HEK293T (cell line): Measurements from ENCODE around the gene GATA3.

ENCODE experiments used
- CTCF ChIA-PET: fragments of 350-600 bp; formaldehyde crosslinking; extraction: SDS; loops from one replicate; lab custom pipeline; 2021; ENCODE audit warnings: antibody characterized with exemption, inconsistent platforms; lab: Yijun Ruan, JAX
- POLR2A ChIA-PET: fragments of 350-600 bp; formaldehyde crosslinking; extraction: SDS; loops from one replicate; lab custom pipeline; 2020; ENCODE audit warnings: antibody characterized with exemption, inconsistent platforms; lab: Yijun Ruan, JAX
- DNase-seq: peaks from one replicate; pipeline ENCODE4 v3.0.0; 2012; ENCODE audit warnings: mixed read lengths; ENCODE audit errors: extremely low spot score
- ARNT ChIP-seq: fragments of 450-650 bp; IDR thresholded peaks from 2 replicates; pipeline ENCODE4 v1.6.1; 2017; ENCODE audit warnings: mild to moderate bottlenecking
- BHLHE40 ChIP-seq: fragments of 450-650 bp; IDR thresholded peaks from 2 replicates; pipeline ENCODE4 v1.6.1; 2016; ENCODE audit warnings: mild to moderate bottlenecking, moderate library complexity, borderline replicate concordance
- CTBP1 ChIP-seq: fragments of 450-650 bp; IDR thresholded peaks from 2 replicates; pipeline ENCODE4 v1.6.1; 2016; ENCODE audit warnings: borderline replicate concordance
- ELF4 ChIP-seq: fragments of 450-650 bp; IDR thresholded peaks from 2 replicates; pipeline ENCODE4 v1.6.1; 2017; ENCODE audit warnings: antibody characterized with exemption
- FOXA1 ChIP-seq: fragments of 450-650 bp; IDR thresholded peaks from 2 replicates; pipeline ENCODE4 v1.6.1; 2016; ENCODE audit warnings: mild to moderate bottlenecking
- FOXK2 ChIP-seq: fragments of 450-650 bp; IDR thresholded peaks from 2 replicates; pipeline ENCODE4 v1.6.1; 2016; ENCODE audit warnings: mild to moderate bottlenecking
- FOXM1 ChIP-seq: fragments of 450-650 bp; IDR thresholded peaks from 2 replicates; pipeline ENCODE4 v1.6.1; 2017; ENCODE audit warnings: mild to moderate bottlenecking, borderline replicate concordance
- HDGF ChIP-seq: fragments of 450-650 bp; IDR thresholded peaks from 2 replicates; pipeline ENCODE4 v1.6.1; 2017; ENCODE audit warnings: antibody characterized with exemption, borderline replicate concordance
- L3MBTL2 ChIP-seq: fragments of 450-650 bp; conservative IDR thresholded peaks from 2 replicates; pipeline ENCODE4 v1.6.1; 2016; ENCODE audit warnings: mild to moderate bottlenecking
- LEF1 ChIP-seq: fragments of 450-650 bp; IDR thresholded peaks from 2 replicates; pipeline ENCODE4 v1.6.1; 2017; ENCODE audit warnings: mild to moderate bottlenecking, borderline replicate concordance
- NFRKB ChIP-seq: fragments of 450-650 bp; IDR thresholded peaks from 2 replicates; pipeline ENCODE4 v1.6.1; 2016; ENCODE audit warnings: mild to moderate bottlenecking, moderate library complexity
- SP1 ChIP-seq: fragments of 450-650 bp; IDR thresholded peaks from 2 replicates; pipeline ENCODE4 v1.6.1; 2017
- SUZ12 ChIP-seq: fragments of 450-650 bp; IDR thresholded peaks from 2 replicates; pipeline ENCODE4 v1.6.1; 2016; ENCODE audit warnings: mild to moderate bottlenecking
- TARDBP ChIP-seq: fragments of 450-650 bp; IDR thresholded peaks from 2 replicates; pipeline ENCODE4 v1.6.1; 2016
- ZNF384 ChIP-seq: fragments of 450-650 bp; IDR thresholded peaks from 2 replicates; pipeline ENCODE4 v1.6.1; 2016
- TF ChIP-seq, protein P1 (sequence below): fragments of 450-650 bp; IDR thresholded peaks from 2 replicates; pipeline ENCODE4 v1.6.1; 2016

GATA3 gene

DNA sequence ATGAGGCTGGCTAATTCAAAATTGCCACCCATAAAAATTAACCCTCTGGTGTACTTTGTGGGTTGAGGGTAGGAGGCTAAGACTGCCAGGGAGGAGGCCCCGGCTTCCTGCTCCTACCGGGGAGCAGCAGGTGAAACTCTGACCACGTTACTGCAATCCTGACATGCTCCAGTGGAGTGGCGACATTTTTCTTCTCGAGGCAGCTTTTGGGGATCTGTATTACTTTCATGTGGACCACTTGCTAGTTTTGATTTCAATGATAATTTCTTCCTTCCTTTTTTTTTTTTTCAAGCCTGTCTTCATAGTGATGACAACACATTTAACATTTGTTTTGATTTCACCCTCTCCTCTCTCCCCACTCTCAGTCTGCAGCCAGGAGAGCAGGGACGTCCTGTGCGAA, 14.6 kb downstream of the GATA3 start:
- no peak for TF ChIP-seq FOXA1
- no peak for DNase-seq
- CTCF ChIA-PET = no interaction called here
- POLR2A ChIA-PET = no interaction called here

DNA sequence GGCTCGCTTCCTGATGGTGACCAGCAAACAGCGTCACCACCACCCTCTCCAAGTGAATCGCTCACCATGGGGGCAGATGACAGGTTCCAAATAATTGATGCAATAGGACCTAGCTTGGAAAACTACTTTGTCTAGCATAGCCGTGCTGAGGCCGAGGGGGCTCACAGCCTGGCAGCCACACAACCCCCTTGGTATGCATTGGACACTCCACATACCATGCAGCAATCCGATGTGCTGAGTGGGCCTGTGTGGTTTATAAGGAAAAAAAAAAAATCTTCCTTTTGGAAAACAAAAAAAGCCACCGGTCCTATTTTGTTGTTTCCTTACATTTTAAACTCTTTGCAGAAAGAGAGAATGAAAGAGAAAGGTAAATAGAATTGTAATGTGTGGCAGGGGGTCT, 15.1 kb downstream of the GATA3 start:
- no peak for TF ChIP-seq ARNT
- no peak for DNase-seq
- CTCF ChIA-PET = no interaction called here
- POLR2A ChIA-PET = no interaction called here

DNA sequence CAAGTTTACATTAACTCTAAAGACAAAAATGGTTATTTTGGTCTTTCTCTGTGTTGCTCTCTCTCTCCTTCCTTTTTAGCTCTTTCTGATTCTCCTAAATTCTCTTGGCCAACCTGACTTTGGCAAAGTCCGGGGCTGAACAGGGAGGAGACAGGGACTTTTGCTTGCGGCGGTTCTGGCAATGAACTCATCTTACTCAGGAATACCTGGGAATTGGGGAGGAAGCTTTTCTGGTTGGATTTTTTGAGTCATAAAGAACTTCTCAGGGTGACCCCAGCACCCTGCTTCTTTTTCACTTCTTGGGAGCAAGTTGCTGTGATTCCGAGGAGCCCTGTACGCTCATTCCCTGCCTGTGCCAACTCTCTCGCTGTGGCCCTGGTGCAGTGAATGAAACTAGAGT, 16.0 kb downstream of the GATA3 start:
- CTCF ChIA-PET = no interaction called here
- POLR2A ChIA-PET = no interaction called here
- TF ChIP-seq L3MBTL2 (no peak), HDGF (no peak)
- DNase-seq = no peak

DNA sequence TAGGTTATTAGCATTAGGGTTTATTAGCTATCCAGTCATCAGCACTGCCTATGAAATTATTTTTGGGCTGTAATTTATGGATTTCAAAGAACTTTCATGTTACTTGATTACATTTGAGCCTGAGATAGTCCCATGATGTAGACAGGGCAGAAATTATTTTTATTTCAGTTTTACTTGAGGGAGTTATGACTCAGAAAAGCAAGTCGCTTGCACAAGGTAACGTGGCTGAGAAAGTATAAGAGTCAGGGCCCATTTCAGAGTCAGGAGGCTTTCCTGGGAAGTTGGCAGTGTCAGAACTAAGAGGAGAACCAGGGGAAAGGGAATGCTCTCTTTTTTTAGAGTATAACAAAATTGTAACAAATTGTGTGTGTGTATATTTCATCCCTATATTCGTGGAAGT, 16.5 kb downstream of the GATA3 start:
- ChIA-PET POLR2A (interaction anchor here (1.7 kb wide), 1 partner anchor 12 kb away, joined by 5 read pairs; no protein-coding TSS in a partner anchor), CTCF (no interaction called here)
- no peak for DNase-seq
- TF ChIP-seq BHLHE40 = no peak
- TF ChIP-seq SUZ12 = no peak
- TF ChIP-seq ARNT = no peak
- no peak for TF ChIP-seq FOXK2
- no peak for TF ChIP-seq CTBP1
- TF ChIP-seq ZNF384 = no peak
- no peak for TF ChIP-seq HDGF
- TF ChIP-seq FOXM1 = no peak

DNA sequence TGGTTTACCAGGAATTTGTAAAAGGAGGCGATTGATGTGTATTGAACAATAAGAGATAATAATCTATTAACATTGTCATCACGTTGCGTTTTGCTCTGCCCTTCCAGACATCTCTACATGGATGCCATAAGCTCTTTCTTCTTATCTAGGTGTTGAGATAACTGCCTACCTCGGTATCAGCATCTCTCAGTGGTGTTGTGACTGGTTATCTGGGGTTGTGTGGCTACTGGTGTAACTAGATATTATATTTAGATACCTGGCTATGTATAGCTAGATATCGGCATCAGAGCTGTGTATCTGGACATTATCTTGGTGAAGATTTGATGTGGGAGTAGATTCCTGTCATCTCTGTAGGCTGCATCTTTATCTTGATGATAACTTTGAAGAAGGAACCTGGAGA, 17.2 kb downstream of the GATA3 start:
- no peak for DNase-seq
- ChIA-PET POLR2A (interaction anchor here (1.7 kb wide), 1 partner anchor 12 kb away, joined by 5 read pairs; no protein-coding TSS in a partner anchor), CTCF (no interaction called here)
- TF ChIP-seq FOXK2 (no peak), TARDBP (no peak), ZNF384 (no peak), LEF1 (no peak), BHLHE40 (no peak), ELF4 (no peak), ARNT (no peak), L3MBTL2 (no peak), SUZ12 (no peak), SP1 (no peak), NFRKB (no peak), FOXA1 (no peak), CTBP1 (no peak), FOXM1 (no peak), HDGF (no peak)
- TF ChIP-seq, protein P1, sequence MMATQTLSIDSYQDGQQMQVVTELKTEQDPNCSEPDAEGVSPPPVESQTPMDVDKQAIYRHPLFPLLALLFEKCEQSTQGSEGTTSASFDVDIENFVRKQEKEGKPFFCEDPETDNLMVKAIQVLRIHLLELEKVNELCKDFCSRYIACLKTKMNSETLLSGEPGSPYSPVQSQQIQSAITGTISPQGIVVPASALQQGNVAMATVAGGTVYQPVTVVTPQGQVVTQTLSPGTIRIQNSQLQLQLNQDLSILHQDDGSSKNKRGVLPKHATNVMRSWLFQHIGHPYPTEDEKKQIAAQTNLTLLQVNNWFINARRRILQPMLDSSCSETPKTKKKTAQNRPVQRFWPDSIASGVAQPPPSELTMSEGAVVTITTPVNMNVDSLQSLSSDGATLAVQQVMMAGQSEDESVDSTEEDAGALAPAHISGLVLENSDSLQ = no peak

DNA sequence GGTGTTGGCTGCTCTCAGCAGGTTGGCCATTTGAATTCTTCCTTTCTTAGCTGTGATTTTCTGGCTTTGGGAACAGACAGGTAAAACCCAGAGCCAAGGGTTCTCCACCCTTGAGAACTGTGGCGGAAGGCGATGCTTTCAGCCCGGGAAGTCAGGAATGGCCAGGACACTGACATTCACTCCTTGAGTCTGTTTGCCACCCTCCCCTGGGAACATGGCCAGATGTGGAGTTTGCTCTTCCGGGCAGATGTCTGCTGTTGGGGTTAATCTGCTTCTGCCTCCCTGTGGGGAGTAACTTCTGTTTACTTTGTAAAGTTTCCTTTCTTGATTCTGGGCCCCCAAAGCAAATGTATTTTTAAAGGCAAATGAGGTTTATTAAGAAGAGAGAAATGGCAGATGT, 17.7 kb downstream of the GATA3 start:
- TF ChIP-seq SP1 (no peak), BHLHE40 (no peak), ZNF384 (no peak), ARNT (no peak), TARDBP (no peak), CTBP1 (no peak), FOXM1 (no peak), ELF4 (no peak), SUZ12 (no peak)
- CTCF ChIA-PET = no interaction called here
- DNase-seq = no peak
- POLR2A ChIA-PET = interaction anchor here (1.7 kb wide), 1 partner anchor 13 kb away, joined by 5 read pairs; no protein-coding TSS in a partner anchor

DNA sequence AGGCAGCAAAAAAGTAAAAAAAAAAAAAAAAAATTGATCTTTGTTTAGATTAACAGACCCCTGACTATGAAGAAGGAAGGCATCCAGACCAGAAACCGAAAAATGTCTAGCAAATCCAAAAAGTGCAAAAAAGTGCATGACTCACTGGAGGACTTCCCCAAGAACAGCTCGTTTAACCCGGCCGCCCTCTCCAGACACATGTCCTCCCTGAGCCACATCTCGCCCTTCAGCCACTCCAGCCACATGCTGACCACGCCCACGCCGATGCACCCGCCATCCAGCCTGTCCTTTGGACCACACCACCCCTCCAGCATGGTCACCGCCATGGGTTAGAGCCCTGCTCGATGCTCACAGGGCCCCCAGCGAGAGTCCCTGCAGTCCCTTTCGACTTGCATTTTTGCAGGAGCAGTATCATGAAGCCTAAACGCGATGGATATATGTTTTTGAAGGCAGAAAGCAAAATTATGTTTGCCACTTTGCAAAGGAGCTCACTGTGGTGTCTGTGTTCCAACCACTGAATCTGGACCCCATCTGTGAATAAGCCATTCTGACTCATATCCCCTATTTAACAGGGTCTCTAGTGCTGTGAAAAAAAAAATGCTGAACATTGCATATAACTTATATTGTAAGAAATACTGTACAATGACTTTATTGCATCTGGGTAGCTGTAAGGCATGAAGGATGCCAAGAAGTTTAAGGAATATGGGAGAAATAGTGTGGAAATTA, 19.4 kb downstream of the GATA3 start:
- CTCF ChIA-PET = no interaction called here
- no peak for DNase-seq
- POLR2A ChIA-PET = no interaction called here
- TF ChIP-seq CTBP1 (no peak), FOXM1 (no peak), FOXK2 (no peak), L3MBTL2 (no peak), SUZ12 (no peak), NFRKB (no peak), ARNT (no peak), ELF4 (no peak), ZNF384 (no peak), BHLHE40 (no peak), HDGF (no peak), LEF1 (no peak)

DNA sequence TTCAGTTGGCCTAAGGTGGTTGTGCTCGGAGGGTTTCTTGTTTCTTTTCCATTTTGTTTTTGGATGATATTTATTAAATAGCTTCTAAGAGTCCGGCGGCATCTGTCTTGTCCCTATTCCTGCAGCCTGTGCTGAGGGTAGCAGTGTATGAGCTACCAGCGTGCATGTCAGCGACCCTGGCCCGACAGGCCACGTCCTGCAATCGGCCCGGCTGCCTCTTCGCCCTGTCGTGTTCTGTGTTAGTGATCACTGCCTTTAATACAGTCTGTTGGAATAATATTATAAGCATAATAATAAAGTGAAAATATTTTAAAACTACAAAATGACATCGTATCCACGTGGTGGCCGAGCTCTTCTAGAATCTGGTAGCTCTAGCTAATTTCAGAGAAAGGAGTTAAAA, 20.4 kb downstream of the GATA3 start:
- DNase-seq = no peak
- ChIA-PET POLR2A (no interaction called here), CTCF (no interaction called here)
- TF ChIP-seq ARNT (no peak), BHLHE40 (no peak), ELF4 (no peak), TARDBP (no peak)
